Heart left ventricle (tissue), 16 donors: ENCODE results near the gene FAM163A. TPM values are rescaled to one million over a fixed set of nuclear protein-coding genes. Genes with fewer than 3 reads are reported as not detected.

Source experiments
- ATAC-seq, 4 donors: fragments of 200-7000 bp; cut with Tn5 transposase; one replicate each; pipeline ENCODE4 v1.9.1; 2020 to 2022; ENCODE audit warnings: moderate library complexity in 4 of 4, mild to moderate bottlenecking in 3 of 4, moderate number of reproducible peaks in 1 of 4
- DNase-seq, 5 donors: peaks; one replicate each; pipeline ENCODE4 v3.0.0-alpha.2; 2020
- H3K27ac ChIP-seq, 12 donors: fragments of 200-600 bp; sonication (generic) in 4 of 12; one replicate each; pipeline versions ENCODE4 v1.5.0 to v1.8.0; 2016 to 2022; ENCODE audit warnings: mild to moderate bottlenecking in 2 of 12
- H3K27me3 ChIP-seq, 9 donors: fragments of 200-600 bp; sonication (generic) in 2 of 9; one replicate each; pipeline versions ENCODE4 v1.5.1 to v1.8.0; 2016 to 2022; ENCODE audit warnings: mild to moderate bottlenecking in 3 of 9
- H3K36me3 ChIP-seq, 9 donors: fragments of 200-600 bp; sonication (generic) in 2 of 9; one replicate each; pipeline versions ENCODE4 v1.5.0 to v1.8.0; 2018 to 2022; ENCODE audit warnings: mild to moderate bottlenecking in 2 of 9
- H3K4me1 ChIP-seq, 12 donors: fragments of 200-600 bp; sonication (generic) in 4 of 12; one replicate each; pipeline versions ENCODE4 v1.5.0 to v1.8.0; 2016 to 2022; ENCODE audit warnings: mild to moderate bottlenecking in 3 of 12
- H3K4me3 ChIP-seq, 12 donors: fragments of 200-600 bp; sonication (generic) in 4 of 12; one replicate each; pipeline versions ENCODE4 v1.5.0 to v1.8.0; 2017 to 2022; ENCODE audit warnings: mild to moderate bottlenecking in 9 of 12, moderate library complexity in 4 of 12
- H3K9me3 ChIP-seq, 12 donors: fragments of 200-600 bp; sonication (generic) in 4 of 12; one replicate each; pipeline versions ENCODE4 v1.5.0 to v1.8.0; 2016 to 2022; ENCODE audit warnings: mild to moderate bottlenecking in 1 of 12
- POLR2A ChIP-seq, 2 donors: fragments of 450-650 bp; IDR thresholded peaks; one replicate each; pipeline ENCODE4 v1.6.1; 2017; ENCODE audit warnings: antibody characterized with exemption in 2 of 2, mild to moderate bottlenecking in 2 of 2, moderate library complexity in 2 of 2
- WGBS, 4 donors: extraction: QIAGEN DNeasy Blood & Tissue Kit in 2 of 4; methylation state at CpG; one replicate each; pipeline versions ENCODE4 v1.1.5 to v1.1.7; 2013 to 2018; 5-methylcytosine and 5-hydroxymethylcytosine counted together
- intact Hi-C, 10 donors: fragments of 100-400 bp; cut with DNase I; formaldehyde crosslinking; loops; one replicate each; pipeline versions ENCODE4 v1.11.1 to v1.14.2; 2022
- polyA plus RNA-seq, 2 donors: library from polyadenylated mRNA; stranded (reverse); fragments of 200-250 nt; gene quantifications; one replicate each; pipeline ENCODE4 v1.2.3, GENCODE V29; 2013
- total RNA-seq, 9 donors: library from RNA; depleted of rRNA in 2 of 9; stranded (reverse); fragments of >200 nt in 2 of 9; fragmentation: NEBNext Ultra II Directional in 3 of 9; extraction: Animal tissue kit (Norgen Biotek cat#: 25700) in 3 of 9; gene quantifications; one replicate each; pipeline versions ENCODE4 v1.1.0 to v1.2.4, GENCODE V29; 2016 to 2023
- TF ChIP-seq, protein P1 (sequence below), 12 donors: fragments of 200-600 bp; sonication (generic) in 4 of 12; IDR thresholded peaks; one replicate each; pipeline versions ENCODE4 v1.5.0 to v1.8.0; 2018 to 2022; ENCODE audit warnings: antibody characterized with exemption in 12 of 12, mild to moderate bottlenecking in 5 of 12
- donor health status: ischemic (EF 13 %, LVEDD 7.1; RV severe dilation, severe dysfunction).
- donor health status: healthy with polysubstance abuse.
- donor health status: DM: no; HTN: yes; CAD: no.
- donor health status: DM: no; HTN: no; CAD: no.
- donor health status: ischemic (EF 25% LVEDD 6.9; RV normal size, moderate dysfunction).
- donor health status: ischemic (EF 25% LVEDD 5.7; RV mildly dilated, moderate dysfunction).
- donor health status: healthy.
- donor health status: DM: yes; HTN: yes; CAD: no.
- donor health status: ischemic (EF 35%, LVEDD 5.7; RV mildly dilated, moderate dysfunction).
- donor health status: nonischemic (EF 11% LVEDD 7.7; RV severe dilation, severe dysfunction).
- donor health status: DM: yes; HTN: yes; CAD: no.
- donor health status: PGD.
- donor health status: ischemic (EF 29% LVEDD 5.4; RV normal size, mild dysfunction).
- donor health status: nonischemic (EF 23%, LVEDD 6.1; RV moderate dilation, normal function).

The FAM163A gene
- total and polyA plus RNA-seq, 11 donors = 0.04 to 0.28 (median 0.16) TPM; not detected in 1

DNA sequence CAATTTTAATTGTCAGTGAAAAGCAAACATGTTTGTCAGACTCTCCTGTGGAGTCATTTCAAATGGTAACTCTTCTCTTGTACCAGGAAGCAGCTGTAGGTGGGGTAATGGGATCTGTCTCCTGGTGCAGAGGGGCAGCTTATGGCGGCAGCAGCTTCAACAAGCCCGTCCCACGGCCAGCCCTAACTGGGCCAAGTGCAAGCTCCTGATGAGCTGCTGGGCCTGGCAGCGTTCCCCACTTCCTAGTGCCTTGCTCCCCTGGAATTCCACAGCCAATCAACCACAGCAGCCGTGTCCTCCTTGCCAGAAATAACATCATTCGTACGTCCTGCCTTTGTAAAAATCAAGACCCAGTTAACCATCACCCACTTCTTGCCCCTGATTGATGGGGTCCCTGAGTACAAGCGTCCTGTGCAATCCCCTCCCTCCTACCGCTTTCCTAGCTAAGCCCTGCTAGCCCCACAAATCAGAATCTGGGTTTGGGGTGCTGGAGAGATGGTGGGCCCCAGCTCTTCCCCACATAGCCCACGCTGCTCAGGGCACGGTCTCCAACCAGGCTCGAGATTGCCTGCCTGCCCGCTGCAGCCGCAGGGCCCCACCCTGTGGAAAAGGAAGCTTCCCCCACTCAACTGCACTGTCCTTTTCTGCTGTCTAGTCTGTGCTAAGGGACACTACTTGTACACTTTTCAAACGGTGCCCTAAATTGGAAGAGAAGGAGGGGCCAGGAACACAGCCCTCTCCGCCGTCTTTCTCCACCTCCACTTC, 73.3 kb downstream of the FAM163A start:
- Histone ChIP-seq H3K9me3 (no peaks in the 10 kb centered on the region), H3K36me3 (no peaks in the 10 kb centered on the region), H3K27ac (peak overlapping the region in 10 of 12 donors; percentile 13 to 67 (median 60)), H3K4me3 (peak overlapping the region in 3 of 12 donors; percentile 45 to 61 (median 57)), H3K4me1 (peaks cover 0 to 43% (median 27%) of the 10 kb centered on the region in 12 donors), H3K27me3 (peaks cover 0 to 15% (median 0%) of the 10 kb centered on the region in 9 donors)
- DNase-seq (peak; percentile 67 to 79 (median 73)), ATAC-seq (peak in 2 of 4 donors; percentile 12 to 38)
- 47 to 50% (median 50%) methylated on average over 16 to 17 of the region's 17 CpGs for WGBS, 4 donors
- TF ChIP-seq, protein P1, sequence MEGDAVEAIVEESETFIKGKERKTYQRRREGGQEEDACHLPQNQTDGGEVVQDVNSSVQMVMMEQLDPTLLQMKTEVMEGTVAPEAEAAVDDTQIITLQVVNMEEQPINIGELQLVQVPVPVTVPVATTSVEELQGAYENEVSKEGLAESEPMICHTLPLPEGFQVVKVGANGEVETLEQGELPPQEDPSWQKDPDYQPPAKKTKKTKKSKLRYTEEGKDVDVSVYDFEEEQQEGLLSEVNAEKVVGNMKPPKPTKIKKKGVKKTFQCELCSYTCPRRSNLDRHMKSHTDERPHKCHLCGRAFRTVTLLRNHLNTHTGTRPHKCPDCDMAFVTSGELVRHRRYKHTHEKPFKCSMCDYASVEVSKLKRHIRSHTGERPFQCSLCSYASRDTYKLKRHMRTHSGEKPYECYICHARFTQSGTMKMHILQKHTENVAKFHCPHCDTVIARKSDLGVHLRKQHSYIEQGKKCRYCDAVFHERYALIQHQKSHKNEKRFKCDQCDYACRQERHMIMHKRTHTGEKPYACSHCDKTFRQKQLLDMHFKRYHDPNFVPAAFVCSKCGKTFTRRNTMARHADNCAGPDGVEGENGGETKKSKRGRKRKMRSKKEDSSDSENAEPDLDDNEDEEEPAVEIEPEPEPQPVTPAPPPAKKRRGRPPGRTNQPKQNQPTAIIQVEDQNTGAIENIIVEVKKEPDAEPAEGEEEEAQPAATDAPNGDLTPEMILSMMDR (IDR thresholded peaks at IDR 0.05) = no peak
- no peak for TF ChIP-seq POLR2A (IDR thresholded peaks at IDR 0.05)
- intact Hi-C loops = loop anchor here in 2 of 10 donors (5.0 to 10.0 kb wide), 2 partner anchors 66 to 732 kb away; partner anchors contain the start of genes TOR1AIP1 (in 1 of the 2) and TOR3A (in 1 of the 2)

DNA sequence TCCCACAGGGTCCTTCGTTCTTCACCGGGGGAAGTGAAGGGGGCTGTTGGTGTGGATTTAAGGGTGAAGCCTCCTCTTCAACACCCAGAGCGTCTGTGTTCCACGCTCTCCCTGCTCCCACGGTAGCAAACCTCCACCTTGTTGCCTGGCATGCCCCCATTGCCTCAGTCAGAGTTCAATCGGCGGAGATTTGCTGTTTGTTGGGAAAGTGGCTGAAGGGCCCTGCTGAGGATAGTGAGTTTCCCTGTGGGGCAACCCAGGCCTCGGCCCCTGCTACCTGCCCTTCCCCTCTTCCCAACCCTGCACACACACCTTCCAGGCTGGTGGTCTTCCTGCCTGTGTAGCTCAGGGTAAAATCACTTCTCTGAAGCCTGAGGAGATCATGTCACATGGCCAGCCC, 74.0 kb downstream of the FAM163A start:
- Histone ChIP-seq H3K9me3 (no peaks in the 10 kb centered on the region), H3K27ac (peak overlapping the region in 5 of 12 donors; percentile 50 to 67 (median 60)), H3K4me1 (peaks cover 0 to 43% (median 27%) of the 10 kb centered on the region in 12 donors), H3K4me3 (no peak overlapping the region), H3K36me3 (no peaks in the 10 kb centered on the region), H3K27me3 (peaks cover 0 to 9% (median 0%) of the 10 kb centered on the region in 9 donors)
- 89 to 90% (median 90%) methylated on average over 8 of the region's 8 CpGs for WGBS, 4 donors
- TF ChIP-seq, protein P1 (IDR thresholded peaks at IDR 0.05) = no peak
- no peak for TF ChIP-seq POLR2A (IDR thresholded peaks at IDR 0.05)
- no peak for ATAC-seq
- DNase-seq = peak in 1 of 5 donors; percentile 44
- intact Hi-C loops = loop anchor here in 2 of 10 donors (5.0 to 10.0 kb wide), 2 partner anchors 65 to 732 kb away; partner anchors contain the start of genes TOR1AIP1 (in 1 of the 2) and TOR3A (in 1 of the 2)

DNA sequence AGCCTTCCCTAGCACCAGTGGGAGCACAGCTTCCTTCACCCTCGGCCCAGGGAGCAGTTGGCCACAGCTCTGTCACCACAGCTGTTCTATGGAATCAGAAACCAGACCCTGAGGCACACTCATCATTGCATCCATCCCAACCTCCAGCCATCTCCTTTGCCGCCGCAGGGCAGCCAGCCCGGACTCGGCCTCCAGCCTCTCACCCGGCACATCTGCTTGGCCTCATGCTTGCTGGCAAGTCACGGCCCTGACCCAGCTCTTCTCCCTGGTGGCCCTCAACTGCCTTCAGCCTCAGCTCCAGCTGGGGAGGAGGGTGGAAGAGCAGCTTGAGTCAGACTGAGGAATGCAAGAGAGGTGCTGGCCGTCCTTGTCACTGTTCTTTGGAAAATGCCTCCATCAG, 74.7 kb downstream of the FAM163A start:
- Histone ChIP-seq H3K36me3 (no peaks in the 10 kb centered on the region), H3K4me1 (peaks cover 0 to 43% (median 27%) of the 10 kb centered on the region in 12 donors), H3K27ac (peak overlapping the region in 10 of 12 donors; percentile 27 to 67 (median 50)), H3K9me3 (no peaks in the 10 kb centered on the region), H3K4me3 (peak overlapping the region in 1 of 12 donors; percentile 3), H3K27me3 (peaks cover 0 to 3% (median 0%) of the 10 kb centered on the region in 9 donors)
- TF ChIP-seq, protein P1 (IDR thresholded peaks at IDR 0.05) = no peak
- TF ChIP-seq POLR2A (IDR thresholded peaks at IDR 0.05) = no peak
- peak in 3 of 4 donors; percentile 28 to 79 (median 60) for ATAC-seq
- intact Hi-C loops = loop anchor here in 2 of 10 donors (5.0 to 10.0 kb wide), 2 partner anchors 65 to 733 kb away; partner anchors contain the start of genes TOR1AIP1 (in 1 of the 2) and TOR3A (in 1 of the 2)
- WGBS, 4 donors = 61 to 82% (median 69%) methylated on average over 7 to 8 of the region's 8 CpGs
- peak; percentile 59 to 90 (median 86) for DNase-seq

DNA sequence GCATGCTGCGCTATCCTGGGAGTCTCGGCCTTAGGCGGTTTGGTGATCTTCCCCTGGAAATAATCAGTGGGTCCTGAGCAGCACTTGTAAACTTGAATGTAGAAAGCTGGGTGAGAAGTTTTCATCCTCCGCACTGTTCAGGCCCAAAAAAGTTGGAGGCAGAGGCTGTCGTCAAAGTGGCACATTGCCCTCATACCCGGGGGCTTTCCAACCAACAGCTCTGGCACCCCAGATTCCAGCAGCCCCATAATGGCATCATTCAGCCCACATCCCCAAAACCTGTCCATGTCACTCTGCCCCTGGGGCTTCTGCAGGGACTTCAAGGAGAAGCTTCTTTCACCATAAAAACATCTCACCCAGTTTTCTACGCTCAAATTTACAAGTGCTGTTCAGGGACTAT, 75.2 kb downstream of the FAM163A start:
- ATAC-seq (no peak), DNase-seq (no peak)
- H3K4me3 ChIP-seq = peak overlapping the region in 1 of 12 donors; percentile 3
- peaks cover 0 to 43% (median 27%) of the 10 kb centered on the region in 12 donors for H3K4me1 ChIP-seq
- peak overlapping the region in 11 of 12 donors; percentile 27 to 67 (median 50) for H3K27ac ChIP-seq
- H3K36me3 ChIP-seq = no peaks in the 10 kb centered on the region
- intact Hi-C loops = loop anchor here in 2 of 10 donors (5.0 to 10.0 kb wide), 2 partner anchors 64 to 733 kb away; partner anchors contain the start of genes TOR1AIP1 (in 1 of the 2) and TOR3A (in 1 of the 2)
- no peaks in the 10 kb centered on the region for H3K9me3 ChIP-seq
- 65 to 84% (median 79%) methylated on average over 7 of the region's 7 CpGs for WGBS, 4 donors
- no peaks in the 10 kb centered on the region for H3K27me3 ChIP-seq
- no peak for TF ChIP-seq POLR2A (IDR thresholded peaks at IDR 0.05)
- TF ChIP-seq, protein P1 (IDR thresholded peaks at IDR 0.05) = no peak
